Measurements from ENCODE around the gene TEAD1.

DNA sequence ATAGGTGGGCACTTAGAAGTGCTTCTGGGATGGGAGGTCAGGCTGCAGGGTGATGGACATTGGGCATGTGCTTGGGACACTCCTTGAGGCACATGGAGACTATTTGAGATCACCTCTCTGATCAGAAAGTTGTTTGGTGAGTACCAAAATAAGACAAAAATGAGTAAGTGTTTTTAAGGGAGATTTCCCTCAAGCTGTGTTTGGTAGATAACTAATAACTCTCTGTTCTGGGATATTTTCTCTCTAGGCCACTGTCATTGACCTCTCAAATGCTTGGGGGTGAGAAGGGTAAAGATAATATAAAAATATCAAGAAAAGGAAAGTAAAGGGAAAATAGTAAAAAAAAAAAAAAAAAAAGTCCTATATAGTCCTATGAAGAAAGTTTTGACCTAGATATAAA, 117.8 kb downstream of the TEAD1 start:
- TF ChIP-seq, protein P1, sequence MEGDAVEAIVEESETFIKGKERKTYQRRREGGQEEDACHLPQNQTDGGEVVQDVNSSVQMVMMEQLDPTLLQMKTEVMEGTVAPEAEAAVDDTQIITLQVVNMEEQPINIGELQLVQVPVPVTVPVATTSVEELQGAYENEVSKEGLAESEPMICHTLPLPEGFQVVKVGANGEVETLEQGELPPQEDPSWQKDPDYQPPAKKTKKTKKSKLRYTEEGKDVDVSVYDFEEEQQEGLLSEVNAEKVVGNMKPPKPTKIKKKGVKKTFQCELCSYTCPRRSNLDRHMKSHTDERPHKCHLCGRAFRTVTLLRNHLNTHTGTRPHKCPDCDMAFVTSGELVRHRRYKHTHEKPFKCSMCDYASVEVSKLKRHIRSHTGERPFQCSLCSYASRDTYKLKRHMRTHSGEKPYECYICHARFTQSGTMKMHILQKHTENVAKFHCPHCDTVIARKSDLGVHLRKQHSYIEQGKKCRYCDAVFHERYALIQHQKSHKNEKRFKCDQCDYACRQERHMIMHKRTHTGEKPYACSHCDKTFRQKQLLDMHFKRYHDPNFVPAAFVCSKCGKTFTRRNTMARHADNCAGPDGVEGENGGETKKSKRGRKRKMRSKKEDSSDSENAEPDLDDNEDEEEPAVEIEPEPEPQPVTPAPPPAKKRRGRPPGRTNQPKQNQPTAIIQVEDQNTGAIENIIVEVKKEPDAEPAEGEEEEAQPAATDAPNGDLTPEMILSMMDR (IDR thresholded peaks at IDR 0.05), result no peak
- no peak for TF ChIP-seq POLR2AphosphoS5 (IDR thresholded peaks at IDR 0.05)
- no peak for TF ChIP-seq POLR2A (IDR thresholded peaks at IDR 0.05)
